Liver (tissue), 9 donors: ENCODE results near the gene CENPA. TPM values are rescaled to one million over a fixed set of nuclear protein-coding genes. Genes with fewer than 3 reads are reported as not detected.
A peak's percentile ranks its signal among the peaks of the same experiment; 100 is the strongest.

Experiments used
- DNase-seq: peaks from one replicate; pipeline ENCODE4 v3.0.0-alpha.2; 2017; ENCODE audit warnings: low spot score
- H3K27ac ChIP-seq, 2 donors: one replicate each; pipeline ENCODE4 v1.7.0; 2013; ENCODE audit warnings: inconsistent platforms in 2 of 2, low read length in 2 of 2, control low read depth in 1 of 2, low read depth in 1 of 2, mild to moderate bottlenecking in 1 of 2
- H3K27me3 ChIP-seq, 4 donors: one replicate each; pipeline versions ENCODE4 v1.6.1 to v1.7.0; 2013; ENCODE audit warnings: low read length in 3 of 4, inconsistent platforms in 1 of 4, mild to moderate bottlenecking in 1 of 4, moderate library complexity in 1 of 4; ENCODE audit not compliant: control insufficient read depth in 4 of 4, insufficient read depth in 4 of 4
- H3K36me3 ChIP-seq, 4 donors: one replicate each; pipeline versions ENCODE4 v1.6.1 to v1.7.0; 2013; ENCODE audit warnings: low read length in 3 of 4, mild to moderate bottlenecking in 3 of 4, low read depth in 1 of 4, moderate library complexity in 1 of 4; ENCODE audit not compliant: control insufficient read depth in 4 of 4, insufficient read depth in 3 of 4
- H3K4me1 ChIP-seq, 4 donors: one replicate each; pipeline versions ENCODE4 v1.6.1 to v1.7.0; 2013; ENCODE audit warnings: low read length in 3 of 4, mild to moderate bottlenecking in 3 of 4, moderate library complexity in 1 of 4; ENCODE audit not compliant: control insufficient read depth in 4 of 4, insufficient read depth in 4 of 4
- H3K4me3 ChIP-seq, 3 donors: one replicate each; pipeline versions ENCODE4 v1.6.1 to v1.7.0; 2013; ENCODE audit warnings: low read length in 3 of 3, control low read depth in 1 of 3, low read depth in 1 of 3, mild to moderate bottlenecking in 1 of 3
- H3K9ac ChIP-seq, 2 donors: one replicate each; pipeline ENCODE4 v1.7.0; 2013; ENCODE audit warnings: low read length in 2 of 2, mild to moderate bottlenecking in 2 of 2, moderate library complexity in 2 of 2, control low read depth in 1 of 2, low read depth in 1 of 2
- H3K9me3 ChIP-seq, 4 donors: one replicate each; pipeline versions ENCODE4 v1.6.1 to v1.7.0; 2013; ENCODE audit warnings: low read length in 3 of 4; ENCODE audit not compliant: control insufficient read depth in 4 of 4
- EGR1 ChIP-seq, 2 donors: IDR thresholded peaks; 2 replicates each; pipeline ENCODE4 v1.6.1; 2016 to 2018; ENCODE audit warnings: antibody characterized with exemption in 2 of 2, low read depth in 2 of 2
- FOXA2 ChIP-seq: IDR thresholded peaks from 2 replicates; pipeline ENCODE4 v1.6.1; 2016; ENCODE audit warnings: antibody characterized with exemption
- GABPA ChIP-seq, 2 donors: IDR thresholded peaks in 1 of 2; conservative IDR thresholded peaks in 1 of 2; 2 replicates each; pipeline ENCODE4 v1.6.1; 2016; ENCODE audit warnings: antibody characterized with exemption in 2 of 2, mild to moderate bottlenecking in 1 of 2, moderate library complexity in 1 of 2
- HNF4A ChIP-seq, 2 donors: conservative IDR thresholded peaks; 2 replicates each; pipeline ENCODE4 v1.6.1; 2016; ENCODE audit warnings: antibody characterized with exemption in 2 of 2, mild to moderate bottlenecking in 2 of 2
- HNF4G ChIP-seq: IDR thresholded peaks from 2 replicates; pipeline ENCODE4 v1.6.1; 2016; ENCODE audit warnings: antibody characterized with exemption
- JUND ChIP-seq, 2 donors: IDR thresholded peaks; 2 replicates each; pipeline ENCODE4 v1.6.1; 2016; ENCODE audit warnings: antibody characterized with exemption in 2 of 2
- NR2F2 ChIP-seq: IDR thresholded peaks from 2 replicates; pipeline ENCODE4 v1.6.1; 2016; ENCODE audit warnings: antibody characterized with exemption
- RAD21 ChIP-seq, 2 donors: IDR thresholded peaks; 2 replicates each; pipeline ENCODE4 v1.6.1; 2016; ENCODE audit warnings: antibody characterized with exemption in 2 of 2, mild to moderate bottlenecking in 2 of 2
- RXRA ChIP-seq, 2 donors: IDR thresholded peaks; 2 replicates each; pipeline ENCODE4 v1.6.1; 2017 to 2018; ENCODE audit warnings: antibody characterized with exemption in 2 of 2, mild to moderate bottlenecking in 1 of 2
- SP1 ChIP-seq: IDR thresholded peaks from 2 replicates; pipeline ENCODE4 v1.6.1; 2018; ENCODE audit warnings: antibody characterized with exemption, mild to moderate bottlenecking
- TAF1 ChIP-seq: conservative IDR thresholded peaks from 2 replicates; pipeline ENCODE4 v1.6.1; 2016; ENCODE audit warnings: antibody characterized with exemption, mild to moderate bottlenecking
- WGBS: extraction: QIAGEN DNeasy Blood & Tissue Kit; methylation state at CpG from one replicate; pipeline ENCODE4 v1.1.7; 2013; 5-methylcytosine and 5-hydroxymethylcytosine counted together
- polyA plus RNA-seq, 2 donors: library from polyadenylated mRNA; stranded (reverse) in 1 of 2; unstranded in 1 of 2; fragments of 200-250 nt in 1 of 2; fragments of >200 nt in 1 of 2; fragmentation: Nextera tagmentation in 1 of 2; extraction: Ambion mirVana in 1 of 2; gene quantifications; one replicate each; pipeline versions ENCODE4 v1.2.1 to v1.2.3, GENCODE V29; 2013 to 2015
- total RNA-seq, 2 donors: library from RNA; depleted of rRNA; stranded (reverse); fragments of >200 nt; gene quantifications; one replicate each; pipeline ENCODE4 v1.2.3, GENCODE V29; 2014
- TF ChIP-seq, protein P1 (sequence below): IDR thresholded peaks from 2 replicates; pipeline ENCODE4 v1.6.1; 2016; ENCODE audit warnings: antibody characterized with exemption
- TF ChIP-seq, protein P2 (sequence below): IDR thresholded peaks from 2 replicates; pipeline ENCODE4 v1.6.1; 2016; ENCODE audit warnings: antibody characterized with exemption, mild to moderate bottlenecking
- TF ChIP-seq, protein P3 (sequence below): IDR thresholded peaks from 2 replicates; pipeline ENCODE4 v1.6.1; 2016; ENCODE audit warnings: antibody characterized with exemption
- TF ChIP-seq, protein P4 (sequence below): IDR thresholded peaks from 2 replicates; pipeline ENCODE4 v1.6.1; 2016; ENCODE audit warnings: antibody characterized with exemption
- TF ChIP-seq, protein P5 (sequence below): fragments of 150-350 bp; IDR thresholded peaks from 2 replicates; pipeline ENCODE4 v1.5.1; 2017; ENCODE audit warnings: improper control_type of control experiment, low read depth, low read length; ENCODE audit not compliant: missing input control
- donor health status: healthy.
- donor health status: healthy.
- donor health status: healthy.
- donor health status: healthy.
- donor health status: healthy.

The CENPA gene
- total and polyA plus RNA-seq, 4 donors, result 0.17 to 14.4 (median 1.2) TPM; not detected in 1

DNA sequence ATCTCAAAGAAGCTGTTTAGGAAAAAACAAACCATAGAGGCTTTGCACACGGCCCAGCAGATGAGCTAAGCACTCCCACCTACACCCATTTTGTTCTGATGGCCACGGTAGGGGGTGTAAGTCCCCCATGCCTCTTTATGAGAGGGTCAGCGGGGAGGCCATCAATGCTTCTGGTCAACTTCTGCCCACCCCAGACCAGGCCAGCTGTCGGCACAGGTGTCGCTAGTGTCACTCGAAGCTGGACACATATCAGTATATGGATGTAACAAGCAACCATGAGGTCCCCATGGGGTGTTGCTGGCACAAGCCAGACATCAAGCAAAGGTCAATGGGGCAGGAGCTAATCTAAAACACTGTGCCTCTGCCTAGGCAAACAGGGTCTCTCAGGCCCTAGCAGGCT lies 45.5 kb upstream of the CENPA start:
- 90% methylated on average over 6 of the region's 6 CpGs for WGBS
- no peak for DNase-seq
- Histone ChIP-seq H3K4me1 (peaks cover 11 to 20% (median 14%) of the 10 kb centered on the region in 4 donors), H3K36me3 (no peaks in the 10 kb centered on the region), H3K27ac (no peak overlapping the region), H3K9me3 (no peaks in the 10 kb centered on the region), H3K9ac (no peak overlapping the region), H3K27me3 (peaks cover 0 to 5% (median 0%) of the 10 kb centered on the region in 4 donors), H3K4me3 (no peak overlapping the region)
- TF ChIP-seq JUND (IDR thresholded peaks at IDR 0.05) (no peak), SP1 (peak; percentile 19), EGR1 (IDR thresholded peaks at IDR 0.05; ENCODE audit: low read depth in 2 of 2) (no peak), GABPA (IDR thresholded peaks at IDR 0.05 in 1 of 2, conservative IDR thresholded peaks at IDR 0.05 in 1 of 2) (no peak), NR2F2 (no peak)
- TF ChIP-seq, protein P1, sequence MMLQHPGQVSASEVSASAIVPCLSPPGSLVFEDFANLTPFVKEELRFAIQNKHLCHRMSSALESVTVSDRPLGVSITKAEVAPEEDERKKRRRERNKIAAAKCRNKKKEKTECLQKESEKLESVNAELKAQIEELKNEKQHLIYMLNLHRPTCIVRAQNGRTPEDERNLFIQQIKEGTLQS, result no peak

DNA sequence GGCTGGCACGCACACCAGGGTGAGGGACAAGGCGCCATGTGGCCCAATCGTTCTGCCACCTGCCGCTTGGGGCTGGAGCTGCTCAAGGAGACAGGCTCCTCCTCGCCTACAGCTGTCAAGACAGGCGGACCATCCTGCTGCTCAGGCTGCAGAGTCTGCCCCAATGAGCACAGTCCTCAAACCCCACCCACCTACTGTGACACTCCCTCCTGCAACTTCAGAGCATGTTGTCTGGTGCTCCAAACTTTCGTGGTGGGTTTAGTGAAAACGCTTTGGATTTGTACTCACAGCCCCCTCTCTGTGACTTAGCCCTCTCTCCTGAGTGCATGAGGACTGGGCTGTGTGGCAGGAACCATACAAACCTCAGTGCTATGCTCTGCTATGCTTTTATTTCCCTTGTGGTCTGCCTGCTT lies 45.0 kb upstream of the CENPA start:
- no peak overlapping the region for H3K27ac ChIP-seq
- H3K36me3 ChIP-seq, result no peaks in the 10 kb centered on the region
- H3K4me1 ChIP-seq, result peaks cover 9 to 19% (median 13%) of the 10 kb centered on the region in 4 donors
- H3K9ac ChIP-seq, result no peak overlapping the region
- TF ChIP-seq JUND (IDR thresholded peaks at IDR 0.05), result no peak
- TF ChIP-seq FOXA2, result no peak
- no peak for TF ChIP-seq SP1
- TF ChIP-seq, protein P2, sequence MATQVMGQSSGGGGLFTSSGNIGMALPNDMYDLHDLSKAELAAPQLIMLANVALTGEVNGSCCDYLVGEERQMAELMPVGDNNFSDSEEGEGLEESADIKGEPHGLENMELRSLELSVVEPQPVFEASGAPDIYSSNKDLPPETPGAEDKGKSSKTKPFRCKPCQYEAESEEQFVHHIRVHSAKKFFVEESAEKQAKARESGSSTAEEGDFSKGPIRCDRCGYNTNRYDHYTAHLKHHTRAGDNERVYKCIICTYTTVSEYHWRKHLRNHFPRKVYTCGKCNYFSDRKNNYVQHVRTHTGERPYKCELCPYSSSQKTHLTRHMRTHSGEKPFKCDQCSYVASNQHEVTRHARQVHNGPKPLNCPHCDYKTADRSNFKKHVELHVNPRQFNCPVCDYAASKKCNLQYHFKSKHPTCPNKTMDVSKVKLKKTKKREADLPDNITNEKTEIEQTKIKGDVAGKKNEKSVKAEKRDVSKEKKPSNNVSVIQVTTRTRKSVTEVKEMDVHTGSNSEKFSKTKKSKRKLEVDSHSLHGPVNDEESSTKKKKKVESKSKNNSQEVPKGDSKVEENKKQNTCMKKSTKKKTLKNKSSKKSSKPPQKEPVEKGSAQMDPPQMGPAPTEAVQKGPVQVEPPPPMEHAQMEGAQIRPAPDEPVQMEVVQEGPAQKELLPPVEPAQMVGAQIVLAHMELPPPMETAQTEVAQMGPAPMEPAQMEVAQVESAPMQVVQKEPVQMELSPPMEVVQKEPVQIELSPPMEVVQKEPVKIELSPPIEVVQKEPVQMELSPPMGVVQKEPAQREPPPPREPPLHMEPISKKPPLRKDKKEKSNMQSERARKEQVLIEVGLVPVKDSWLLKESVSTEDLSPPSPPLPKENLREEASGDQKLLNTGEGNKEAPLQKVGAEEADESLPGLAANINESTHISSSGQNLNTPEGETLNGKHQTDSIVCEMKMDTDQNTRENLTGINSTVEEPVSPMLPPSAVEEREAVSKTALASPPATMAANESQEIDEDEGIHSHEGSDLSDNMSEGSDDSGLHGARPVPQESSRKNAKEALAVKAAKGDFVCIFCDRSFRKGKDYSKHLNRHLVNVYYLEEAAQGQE, result no peak
- no peak for TF ChIP-seq EGR1 (IDR thresholded peaks at IDR 0.05; ENCODE audit: low read depth in 2 of 2)
- TF ChIP-seq, protein P3, sequence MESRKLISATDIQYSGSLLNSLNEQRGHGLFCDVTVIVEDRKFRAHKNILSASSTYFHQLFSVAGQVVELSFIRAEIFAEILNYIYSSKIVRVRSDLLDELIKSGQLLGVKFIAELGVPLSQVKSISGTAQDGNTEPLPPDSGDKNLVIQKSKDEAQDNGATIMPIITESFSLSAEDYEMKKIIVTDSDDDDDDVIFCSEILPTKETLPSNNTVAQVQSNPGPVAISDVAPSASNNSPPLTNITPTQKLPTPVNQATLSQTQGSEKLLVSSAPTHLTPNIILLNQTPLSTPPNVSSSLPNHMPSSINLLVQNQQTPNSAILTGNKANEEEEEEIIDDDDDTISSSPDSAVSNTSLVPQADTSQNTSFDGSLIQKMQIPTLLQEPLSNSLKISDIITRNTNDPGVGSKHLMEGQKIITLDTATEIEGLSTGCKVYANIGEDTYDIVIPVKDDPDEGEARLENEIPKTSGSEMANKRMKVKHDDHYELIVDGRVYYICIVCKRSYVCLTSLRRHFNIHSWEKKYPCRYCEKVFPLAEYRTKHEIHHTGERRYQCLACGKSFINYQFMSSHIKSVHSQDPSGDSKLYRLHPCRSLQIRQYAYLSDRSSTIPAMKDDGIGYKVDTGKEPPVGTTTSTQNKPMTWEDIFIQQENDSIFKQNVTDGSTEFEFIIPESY, result no peak
- TF ChIP-seq, protein P1, result no peak
- no peak for TF ChIP-seq RXRA (IDR thresholded peaks at IDR 0.05)
- TF ChIP-seq TAF1, result no peak
- no peak for TF ChIP-seq HNF4A (conservative IDR thresholded peaks at IDR 0.05)
- TF ChIP-seq NR2F2, result no peak
- TF ChIP-seq, protein P4, sequence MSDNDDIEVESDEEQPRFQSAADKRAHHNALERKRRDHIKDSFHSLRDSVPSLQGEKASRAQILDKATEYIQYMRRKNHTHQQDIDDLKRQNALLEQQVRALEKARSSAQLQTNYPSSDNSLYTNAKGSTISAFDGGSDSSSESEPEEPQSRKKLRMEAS, result no peak
- TF ChIP-seq, protein P5, sequence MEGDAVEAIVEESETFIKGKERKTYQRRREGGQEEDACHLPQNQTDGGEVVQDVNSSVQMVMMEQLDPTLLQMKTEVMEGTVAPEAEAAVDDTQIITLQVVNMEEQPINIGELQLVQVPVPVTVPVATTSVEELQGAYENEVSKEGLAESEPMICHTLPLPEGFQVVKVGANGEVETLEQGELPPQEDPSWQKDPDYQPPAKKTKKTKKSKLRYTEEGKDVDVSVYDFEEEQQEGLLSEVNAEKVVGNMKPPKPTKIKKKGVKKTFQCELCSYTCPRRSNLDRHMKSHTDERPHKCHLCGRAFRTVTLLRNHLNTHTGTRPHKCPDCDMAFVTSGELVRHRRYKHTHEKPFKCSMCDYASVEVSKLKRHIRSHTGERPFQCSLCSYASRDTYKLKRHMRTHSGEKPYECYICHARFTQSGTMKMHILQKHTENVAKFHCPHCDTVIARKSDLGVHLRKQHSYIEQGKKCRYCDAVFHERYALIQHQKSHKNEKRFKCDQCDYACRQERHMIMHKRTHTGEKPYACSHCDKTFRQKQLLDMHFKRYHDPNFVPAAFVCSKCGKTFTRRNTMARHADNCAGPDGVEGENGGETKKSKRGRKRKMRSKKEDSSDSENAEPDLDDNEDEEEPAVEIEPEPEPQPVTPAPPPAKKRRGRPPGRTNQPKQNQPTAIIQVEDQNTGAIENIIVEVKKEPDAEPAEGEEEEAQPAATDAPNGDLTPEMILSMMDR, result no peak
- no peak for TF ChIP-seq RAD21 (IDR thresholded peaks at IDR 0.05)
- no peak for TF ChIP-seq HNF4G
- H3K27me3 ChIP-seq, result peaks cover 0 to 5% (median 0%) of the 10 kb centered on the region in 4 donors
- DNase-seq, result no peak
- 69% methylated on average over 8 of the region's 8 CpGs for WGBS
- H3K9me3 ChIP-seq, result no peaks in the 10 kb centered on the region
- no peak overlapping the region for H3K4me3 ChIP-seq
